Measurements from ENCODE around the gene LRRN2.
"Not testable (repeated sequence)": the region's sequence is repeated elsewhere in the genome, so short reads cannot be mapped to it uniquely, and the experiment has no call there.

LRRN2 gene

GRCh38 chr1:204692325-204692840 is 6.8 kb upstream of the LRRN2 start:
- DNase-seq (ENCODE audit: low read depth) = no peak

- not testable (repeated sequence) for DNase-seq (ENCODE audit: low read depth)
Measured at GRCh38 chr1:204691328-204691730, 5.8 kb upstream of the LRRN2 start.

DNA sequence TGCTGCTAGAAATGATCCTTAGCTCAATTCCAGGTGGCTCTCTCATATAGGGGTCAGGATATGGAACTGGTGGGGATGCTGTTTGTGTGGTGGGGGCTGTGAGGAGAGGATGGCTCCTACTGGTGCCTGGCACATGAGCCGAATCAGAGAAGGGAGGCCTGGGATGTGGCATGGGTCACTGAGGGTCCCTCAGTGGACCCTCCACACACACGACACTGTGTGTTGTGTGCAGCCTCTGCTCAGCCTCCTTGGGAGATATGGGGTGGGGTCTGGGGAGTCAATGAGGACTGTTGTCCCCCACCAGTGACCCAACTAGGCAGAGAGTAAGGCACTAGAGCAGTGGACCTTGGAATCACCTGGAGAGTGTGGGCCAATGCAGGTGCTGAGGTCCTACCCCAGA is 3.2 kb upstream of the LRRN2 start:
- no peak for DNase-seq (ENCODE audit: low read depth)

DNA sequence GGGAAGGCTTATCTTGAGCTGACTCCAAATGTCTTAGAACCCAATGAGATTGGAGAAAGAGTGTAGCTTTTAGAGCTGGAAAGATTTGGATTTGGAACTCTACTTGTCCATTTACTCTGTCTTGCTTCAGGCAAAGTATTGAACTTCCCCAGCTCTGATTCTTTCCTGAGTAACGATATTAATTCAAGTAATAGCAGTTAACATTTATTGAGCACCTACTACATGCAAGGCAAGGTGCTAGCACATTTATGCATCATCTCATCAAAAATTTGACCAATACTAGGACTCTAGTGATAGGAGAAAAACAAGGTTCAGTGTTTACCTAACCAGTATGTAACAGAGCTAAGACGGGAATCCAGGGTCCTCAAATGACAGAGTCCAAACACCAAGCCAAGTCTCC is 2.5 kb upstream of the LRRN2 start:
- DNase-seq (ENCODE audit: low read depth) = no peak

DNA sequence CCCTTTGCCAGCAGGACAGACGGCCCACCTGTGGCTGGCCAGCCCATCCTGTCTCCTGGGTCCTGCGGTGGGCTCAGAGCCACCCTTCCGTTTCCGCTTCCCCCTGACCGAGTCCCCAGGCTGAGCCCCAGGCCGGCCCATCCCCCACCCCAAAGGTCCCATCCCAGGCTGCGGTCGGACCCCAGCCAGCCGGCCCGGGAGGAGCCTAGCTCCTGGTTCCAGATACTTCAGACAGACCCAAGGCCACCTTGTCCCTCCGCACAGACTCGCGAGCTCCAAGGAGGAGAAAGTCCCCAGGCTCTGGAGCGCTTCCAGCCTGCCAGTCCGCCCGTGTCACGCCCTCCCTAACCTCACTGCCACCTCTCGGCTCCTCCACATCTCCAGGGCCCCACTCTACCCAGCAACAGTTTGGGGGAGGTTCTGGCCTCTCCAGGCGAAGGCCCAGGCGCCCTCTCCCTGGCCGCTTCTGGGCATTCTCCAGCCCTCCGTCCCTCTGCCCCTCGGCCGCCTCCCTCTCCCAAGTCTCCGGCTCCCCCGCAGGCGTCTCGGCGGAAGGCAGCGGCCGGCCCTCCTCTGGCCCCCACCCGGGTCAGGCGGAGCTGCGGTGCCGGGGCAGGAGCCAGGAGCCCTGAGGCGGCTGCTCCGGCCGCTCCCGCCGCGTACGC is 835 bp downstream of the LRRN2 start:
- no peak for DNase-seq (ENCODE audit: low read depth)

DNA sequence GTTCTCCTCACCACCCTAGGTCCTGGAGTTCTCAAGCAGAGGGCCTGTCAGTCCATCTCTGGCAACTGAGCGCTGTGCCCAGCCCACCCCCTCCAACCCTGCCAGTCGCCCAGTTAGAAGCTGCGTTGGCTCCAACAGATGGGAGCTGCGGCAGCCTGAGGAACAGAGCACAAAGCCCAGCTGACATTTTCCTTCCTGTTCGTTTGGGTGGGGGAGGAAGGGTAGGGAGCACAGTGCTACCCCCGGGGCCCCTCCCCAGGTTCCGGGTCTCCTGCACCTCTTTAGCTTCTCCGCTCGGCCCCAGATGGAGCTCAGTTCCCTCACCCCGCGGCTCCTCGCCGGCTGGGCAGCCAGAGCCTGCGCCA is 1.4 kb downstream of the LRRN2 start:
- DNase-seq (ENCODE audit: low read depth) = no peak

GRCh38 chr1:204683284-204684205 is 2.0 kb downstream of the LRRN2 start:
- DNase-seq (ENCODE audit: low read depth) = no peak

DNA sequence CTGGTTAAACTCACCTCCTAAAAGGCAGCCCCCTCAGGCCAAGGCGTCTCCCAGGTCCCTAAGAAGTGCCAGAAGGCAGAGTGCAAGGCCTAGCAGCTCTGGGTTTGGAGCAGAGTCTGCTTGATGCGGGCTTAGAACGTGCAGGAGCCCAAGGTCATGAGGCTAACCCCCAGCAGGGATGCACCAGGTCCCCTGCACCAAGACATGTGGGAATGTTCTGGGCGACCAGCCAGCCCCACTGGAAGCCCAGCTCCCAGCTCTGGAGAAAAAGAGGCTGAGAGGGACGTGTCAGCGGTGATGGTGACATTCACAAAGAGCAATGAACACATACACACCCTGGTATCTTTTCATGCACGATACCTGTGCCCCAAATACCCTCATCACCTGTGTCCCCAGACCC is 5.1 kb downstream of the LRRN2 start:
- no peak for DNase-seq (ENCODE audit: low read depth)

- DNase-seq (ENCODE audit: low read depth) = no peak
Measured at GRCh38 chr1:204680051-204680450, 5.5 kb downstream of the LRRN2 start.

DNA sequence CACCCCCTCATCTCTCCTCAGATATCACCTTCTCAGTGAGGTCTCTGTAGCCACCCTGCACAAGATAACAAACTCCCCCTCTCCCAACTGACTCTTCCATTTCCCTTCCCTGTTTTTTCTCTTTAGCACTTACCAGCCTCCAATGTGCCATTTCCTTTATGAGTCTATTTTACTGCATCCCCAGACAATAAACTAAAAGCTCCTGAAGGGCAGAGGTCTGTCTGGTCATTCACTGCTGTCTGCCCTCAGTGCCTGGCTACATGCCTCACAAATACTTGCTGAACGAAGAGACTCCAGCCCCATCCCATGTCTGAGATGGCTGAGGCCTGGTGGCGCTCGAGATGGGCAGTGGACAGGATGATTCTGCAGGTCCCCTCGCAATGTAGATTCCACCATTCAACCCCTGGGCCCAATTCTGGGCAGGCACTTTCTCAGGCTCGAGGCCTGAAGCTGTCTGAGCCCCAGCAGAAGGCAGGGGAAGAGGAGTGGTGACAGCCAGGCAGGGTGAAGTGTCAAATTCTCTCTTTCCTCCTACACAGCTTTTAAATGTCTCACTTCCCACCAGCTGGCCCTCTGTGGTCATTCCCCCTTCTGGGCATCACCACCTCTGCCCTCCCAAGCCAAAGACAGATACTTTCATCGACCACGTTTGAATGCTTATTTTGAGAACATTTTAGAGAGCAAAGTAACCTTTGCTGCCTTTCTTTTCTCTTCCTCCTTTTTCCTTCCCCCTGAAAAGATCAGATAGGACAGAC is 6.6 kb downstream of the LRRN2 start:
- DNase-seq (ENCODE audit: low read depth) = no peak

- DNase-seq (ENCODE audit: low read depth) = no peak
Measured at GRCh38 chr1:204677864-204678263, 7.7 kb downstream of the LRRN2 start.

GRCh38 chr1:204676043-204676442 is 9.5 kb downstream of the LRRN2 start:
- no peak for DNase-seq (ENCODE audit: low read depth)

GRCh38 chr1:204673909-204674649 is 11.5 kb downstream of the LRRN2 start:
- no peak for DNase-seq (ENCODE audit: low read depth)

- DNase-seq (ENCODE audit: low read depth) = no peak
Measured at GRCh38 chr1:204673209-204673608, 12.3 kb downstream of the LRRN2 start.

- no peak for DNase-seq (ENCODE audit: low read depth)
Measured at GRCh38 chr1:204672482-204673121, 12.9 kb downstream of the LRRN2 start.

- DNase-seq (ENCODE audit: low read depth) = no peak
Measured at GRCh38 chr1:204672069-204672468, 13.5 kb downstream of the LRRN2 start.

- DNase-seq (ENCODE audit: low read depth) = no peak
Measured at GRCh38 chr1:204670152-204670927, 15.2 kb downstream of the LRRN2 start.

DNA sequence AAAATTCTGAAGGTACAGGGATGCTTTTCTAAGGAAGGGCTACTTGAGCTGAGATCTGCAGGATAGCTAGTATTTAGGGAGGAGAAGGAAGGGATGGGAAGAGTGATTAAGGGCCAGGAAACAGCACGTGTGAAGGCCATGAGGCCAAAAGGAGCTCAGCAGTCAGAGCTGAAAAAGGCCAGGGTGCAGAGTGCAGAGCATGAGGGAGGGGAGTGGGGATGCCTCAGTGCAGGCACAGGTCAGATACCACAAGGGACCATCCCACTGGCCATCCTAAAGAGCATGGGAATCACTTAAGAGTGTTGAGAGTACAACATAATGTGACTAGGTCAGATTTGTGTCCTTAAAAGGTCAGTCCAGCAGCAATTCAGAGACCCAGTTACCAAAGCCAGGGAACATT is 16.0 kb downstream of the LRRN2 start:
- no peak for DNase-seq (ENCODE audit: low read depth)

DNA sequence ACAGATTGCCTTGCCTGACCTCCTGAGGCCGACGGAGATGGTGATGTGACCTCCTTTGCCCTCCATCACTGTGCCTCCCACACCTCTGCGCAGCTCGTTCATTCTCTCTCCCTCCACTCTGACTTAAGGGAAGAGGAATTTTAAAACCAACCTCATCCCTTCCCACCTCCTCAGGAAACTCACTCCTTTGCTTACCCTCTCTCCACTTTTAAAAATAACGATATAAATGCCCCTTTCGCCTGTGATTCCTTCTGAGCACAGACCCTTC is 21.2 kb downstream of the LRRN2 start:
- DNase-seq (ENCODE audit: low read depth) = no peak

- DNase-seq (ENCODE audit: low read depth) = no peak
Measured at GRCh38 chr1:204663644-204664383, 21.7 kb downstream of the LRRN2 start.
